UCSD-AML1 (cell line): ENCODE results near the gene TXK.
"Not testable (repeated sequence)": the region's sequence is repeated elsewhere in the genome, so short reads cannot be mapped to it uniquely, and the experiment has no call there.

ENCODE experiments used
- DNase-seq: peaks from one replicate; lab custom pipeline; 2025; ENCODE audit not compliant: unreplicated experiment; lab: John Stamatoyannopoulos, UW

Gene TXK

GRCh38 chr4:48134081-48134480, at the start of gene TXK:
Gene TXK, minus strand, starts transcription at chr4:48134250. Its CDS starts 80 bp downstream, at chr4:48134170.
- DNase-seq = no peak

- no peak for DNase-seq
Measured at GRCh38 chr4:48180234-48180633, 46.2 kb upstream of the TXK start.

- DNase-seq = no peak
Measured at GRCh38 chr4:48178931-48179330, 44.9 kb upstream of the TXK start.

GRCh38 chr4:48175806-48176205, 41.8 kb upstream of the TXK start:
- no peak for DNase-seq

- peak; percentile 14 for DNase-seq
Measured at GRCh38 chr4:48175328-48175727, 41.3 kb upstream of the TXK start.

- peak; percentile 22 for DNase-seq
Measured at GRCh38 chr4:48173056-48173991, 39.3 kb upstream of the TXK start.

GRCh38 chr4:48172651-48173050, 38.6 kb upstream of the TXK start:
- DNase-seq = no peak

GRCh38 chr4:48169636-48170035, 35.6 kb upstream of the TXK start:
- DNase-seq = no peak

- DNase-seq = no peak
Measured at GRCh38 chr4:48167538-48168263, 33.7 kb upstream of the TXK start.

GRCh38 chr4:48164561-48164960, 30.5 kb upstream of the TXK start:
- DNase-seq = not testable (repeated sequence)

GRCh38 chr4:48163746-48164145, 29.7 kb upstream of the TXK start:
- DNase-seq = no peak

- no peak for DNase-seq
Measured at GRCh38 chr4:48162162-48162561, 28.1 kb upstream of the TXK start.

GRCh38 chr4:48157271-48157670, 23.2 kb upstream of the TXK start:
- no peak for DNase-seq

- no peak for DNase-seq
Measured at GRCh38 chr4:48156423-48156822, 22.4 kb upstream of the TXK start.

- no peak for DNase-seq
Measured at GRCh38 chr4:48153791-48154550, 19.9 kb upstream of the TXK start.

- no peak for DNase-seq
Measured at GRCh38 chr4:48152259-48152658, 18.2 kb upstream of the TXK start.

GRCh38 chr4:48149827-48150370, 15.8 kb upstream of the TXK start:
- DNase-seq = no peak

GRCh38 chr4:48147621-48148020, 13.6 kb upstream of the TXK start:
- no peak for DNase-seq

- no peak for DNase-seq
Measured at GRCh38 chr4:48141048-48141447, 7.0 kb upstream of the TXK start.

- DNase-seq = no peak
Measured at GRCh38 chr4:48139691-48140090, 5.6 kb upstream of the TXK start.

- DNase-seq = no peak
Measured at GRCh38 chr4:48138936-48139335, 4.9 kb upstream of the TXK start.
